Trophoblast cell (in vitro differentiated cells and primary cell): ENCODE data around the gene CRYBG1.

Experiments
- DNase-seq, 2 donors: peaks; one replicate each; pipeline ENCODE4 v3.0.0-alpha.2; 2016
- H2AFZ ChIP-seq: 2 replicates; pipeline ENCODE4 v1.6.1; 2013; ENCODE audit warnings: low read length, moderate library complexity, mild to moderate bottlenecking; ENCODE audit not compliant: insufficient read depth, poor library complexity
- H2AK5ac ChIP-seq: 2 replicates; pipeline ENCODE4 v1.6.1; 2013; ENCODE audit warnings: mild to moderate bottlenecking, low read length
- H2BK120ac ChIP-seq: 2 replicates; pipeline ENCODE4 v1.6.1; 2013; ENCODE audit warnings: low read length, mild to moderate bottlenecking, moderate library complexity; ENCODE audit not compliant: insufficient read depth, poor library complexity
- H2BK12ac ChIP-seq: 2 replicates; pipeline ENCODE4 v1.6.1; 2013; ENCODE audit warnings: mild to moderate bottlenecking, low read length, moderate library complexity
- H2BK5ac ChIP-seq: 2 replicates; pipeline ENCODE4 v1.6.1; 2013; ENCODE audit warnings: low read length, low read depth, moderate library complexity, mild to moderate bottlenecking; ENCODE audit not compliant: poor library complexity
- H3K14ac ChIP-seq: 2 replicates; pipeline ENCODE4 v1.6.1; 2013; ENCODE audit warnings: mild to moderate bottlenecking, low read length
- H3K18ac ChIP-seq: 2 replicates; pipeline ENCODE4 v1.6.1; 2013; ENCODE audit warnings: mild to moderate bottlenecking, low read length
- H3K23ac ChIP-seq: 2 replicates; pipeline ENCODE4 v1.6.1; 2013; ENCODE audit warnings: low read length
- H3K27ac ChIP-seq: 2 replicates; pipeline ENCODE4 v1.5.1; 2013; ENCODE audit warnings: low read depth, mild to moderate bottlenecking, inconsistent platforms, low read length, moderate library complexity
- H3K27me3 ChIP-seq: 2 replicates; pipeline ENCODE4 v1.6.1; 2013; ENCODE audit warnings: inconsistent platforms, mild to moderate bottlenecking, low read length, moderate library complexity; ENCODE audit not compliant: insufficient read depth
- H3K36me3 ChIP-seq, 2 experiments: 1 replicate in 1 of 2; 2 replicates in 1 of 2; pipeline ENCODE4 v1.6.1; 2013; ENCODE audit warnings: low read length in 2 of 2, mild to moderate bottlenecking in 2 of 2, moderate library complexity in 1 of 2; ENCODE audit not compliant: insufficient read depth in 2 of 2, control insufficient read depth in 1 of 2
- H3K4ac ChIP-seq: 2 replicates; pipeline ENCODE4 v1.6.1; 2013; ENCODE audit warnings: low read depth, mild to moderate bottlenecking, low read length, moderate library complexity
- H3K4me1 ChIP-seq, 2 experiments: 1 replicate in 1 of 2; 2 replicates in 1 of 2; pipeline ENCODE4 v1.6.1; 2013; ENCODE audit warnings: low read length in 2 of 2, mild to moderate bottlenecking in 2 of 2, moderate library complexity in 1 of 2; ENCODE audit not compliant: insufficient read depth in 2 of 2, control insufficient read depth in 1 of 2
- H3K4me2 ChIP-seq: 2 replicates; pipeline ENCODE4 v1.6.1; 2013; ENCODE audit warnings: inconsistent platforms, mild to moderate bottlenecking, low read length, moderate library complexity
- H3K4me3 ChIP-seq: 2 replicates; pipeline ENCODE4 v1.5.1; 2013; ENCODE audit warnings: mild to moderate bottlenecking, low read depth, low read length, inconsistent platforms
- H3K79me1 ChIP-seq: one replicate; pipeline ENCODE4 v1.6.1; 2013; ENCODE audit warnings: low read length
- H3K79me2 ChIP-seq: 2 replicates; pipeline ENCODE4 v1.6.1; 2013; ENCODE audit warnings: low read length, mild to moderate bottlenecking; ENCODE audit not compliant: control insufficient read depth, insufficient read depth, poor library complexity
- H3K9ac ChIP-seq: 2 replicates; pipeline ENCODE4 v1.6.1; 2013; ENCODE audit warnings: mild to moderate bottlenecking, low read length
- H3K9me3 ChIP-seq: 2 replicates; pipeline ENCODE4 v1.6.1; 2013; ENCODE audit warnings: low read depth, mild to moderate bottlenecking, control low read depth, inconsistent platforms, low read length; ENCODE audit not compliant: insufficient read depth
- H4K12ac ChIP-seq: 2 replicates; pipeline ENCODE4 v1.6.1; 2013; ENCODE audit warnings: low read depth, mild to moderate bottlenecking, low read length, moderate library complexity
- H4K8ac ChIP-seq: 2 replicates; pipeline ENCODE4 v1.6.1; 2013; ENCODE audit warnings: low read depth, mild to moderate bottlenecking, low read length, moderate library complexity
- H4K91ac ChIP-seq: one replicate; pipeline ENCODE4 v1.6.1; 2013; ENCODE audit warnings: low read depth, mild to moderate bottlenecking, low read length, moderate library complexity
- WGBS: extraction: QIAGEN DNeasy Blood & Tissue Kit; methylation state at CpG from one replicate; pipeline ENCODE4 v1.1.7; 2013; ENCODE audit warnings: missing lambda C conversion rate; ENCODE audit not compliant: insufficient read length, insufficient coverage; ENCODE audit errors: extremely low coverage; 5-methylcytosine and 5-hydroxymethylcytosine counted together

The CRYBG1 gene

DNA sequence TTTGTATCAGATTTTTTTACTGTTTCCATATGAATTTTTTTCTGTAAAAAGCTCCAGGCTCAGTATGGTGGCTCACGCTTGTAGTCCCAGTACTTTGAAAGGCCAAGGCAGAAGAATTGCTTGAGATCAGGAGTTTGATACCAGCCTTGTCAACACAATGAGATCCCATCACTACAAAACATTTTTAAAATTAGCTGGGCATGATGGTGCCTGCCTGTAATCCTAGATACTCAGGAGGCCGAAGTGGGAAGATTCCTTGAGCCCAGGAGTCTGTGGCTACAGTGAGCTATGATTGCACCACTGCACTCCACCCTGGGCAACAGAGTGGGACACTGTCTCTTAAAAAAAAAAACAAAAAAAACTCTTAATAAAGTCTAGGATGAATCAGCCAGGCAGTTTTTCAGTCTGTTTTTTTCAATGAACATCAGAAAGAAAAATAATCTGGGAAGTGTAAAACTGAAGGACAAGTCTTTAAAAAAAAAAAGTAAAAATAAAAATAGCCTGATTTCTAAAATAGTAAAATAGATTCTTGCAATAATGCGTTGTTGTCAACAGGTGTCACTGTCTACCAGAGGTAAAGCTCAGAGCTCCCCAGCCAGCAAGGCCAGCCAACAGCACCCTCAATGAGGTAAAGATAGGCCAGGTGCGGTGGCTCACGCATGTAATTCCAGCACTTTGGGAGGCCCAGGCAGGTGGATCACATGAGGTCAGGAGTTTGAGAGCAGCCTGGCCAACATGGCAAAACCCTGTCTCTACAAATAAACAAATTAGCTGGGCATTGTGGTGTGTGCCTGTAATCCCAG, 25.7 kb upstream of the CRYBG1 start:
- Histone ChIP-seq H4K8ac (no peak overlapping the region), H3K9ac (no peak overlapping the region), H3K18ac (no peak overlapping the region)

DNA sequence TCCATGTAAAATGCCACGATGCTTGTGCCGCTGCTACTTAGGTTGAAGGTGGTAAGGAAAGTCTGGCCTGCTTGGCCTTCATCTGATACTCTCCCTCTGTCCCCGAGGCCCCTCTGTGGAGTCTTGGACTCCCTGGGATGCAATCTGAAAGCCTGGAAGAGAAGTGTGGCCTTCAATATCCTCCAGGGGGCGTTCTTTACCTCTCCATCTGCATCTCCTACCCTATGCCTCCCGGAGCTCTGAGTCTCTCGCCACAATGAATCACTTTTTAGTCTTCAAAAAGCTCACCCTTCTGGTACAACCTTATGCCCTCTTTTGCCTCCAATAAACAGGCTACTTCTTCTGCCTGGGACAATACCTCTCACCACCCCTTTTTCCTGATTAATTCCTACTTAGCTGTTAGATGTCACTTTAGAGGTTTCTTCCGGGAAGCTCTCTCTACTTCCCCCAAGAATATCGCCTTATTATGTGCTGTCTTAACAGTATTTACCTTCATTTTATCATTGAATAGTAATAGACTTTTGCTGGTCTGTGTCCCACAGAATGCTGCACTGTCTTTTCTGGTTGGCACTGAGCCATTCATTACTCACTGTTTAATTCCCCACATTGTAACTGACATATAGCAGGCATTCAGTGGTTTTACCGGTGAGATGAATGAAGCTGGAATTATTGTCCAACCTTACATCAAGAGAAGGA, 21.0 kb upstream of the CRYBG1 start:
- Histone ChIP-seq H3K4me3 (no peak overlapping the region), H3K27ac (no peak overlapping the region), H3K4ac (no peak overlapping the region), H4K8ac (no peak overlapping the region), H2AK5ac (no peak overlapping the region), H3K79me1 (no peaks in the 10 kb centered on the region), H4K91ac (no peak overlapping the region), H2BK12ac (no peak overlapping the region), H3K9me3 (no peaks in the 10 kb centered on the region), H3K18ac (no peak overlapping the region), H3K23ac (no peak overlapping the region), H3K9ac (no peak overlapping the region), H2AFZ (no peak overlapping the region), H4K12ac (no peak overlapping the region), H2BK120ac (no peak overlapping the region), H3K14ac (no peak overlapping the region), H3K4me2 (no peak overlapping the region), H2BK5ac (no peak overlapping the region), H3K27me3 (no peaks in the 10 kb centered on the region), H3K36me3 (no peaks in the 10 kb centered on the region), H3K4me1 (no peaks in the 10 kb centered on the region), H3K79me2 (no peaks in the 10 kb centered on the region)
- WGBS, result no CpG with 5 or more reads among the region's 9 CpGs
- DNase-seq, result peak; percentile 45 to 83

More for the DNA sequence above, 25.7 kb upstream of the CRYBG1 start:
- Histone ChIP-seq H3K14ac (no peak overlapping the region), H3K79me2 (no peaks in the 10 kb centered on the region), H3K4me3 (no peak overlapping the region), H3K9me3 (no peaks in the 10 kb centered on the region), H2BK5ac (no peak overlapping the region), H3K23ac (no peak overlapping the region), H3K36me3 (no peaks in the 10 kb centered on the region), H4K12ac (no peak overlapping the region), H2AK5ac (no peak overlapping the region), H2BK120ac (no peak overlapping the region), H3K4me1 (no peaks in the 10 kb centered on the region), H3K79me1 (no peaks in the 10 kb centered on the region), H3K4ac (no peak overlapping the region), H3K4me2 (no peak overlapping the region), H3K27ac (no peak overlapping the region), H3K27me3 (no peaks in the 10 kb centered on the region), H2AFZ (no peak overlapping the region), H2BK12ac (no peak overlapping the region), H4K91ac (no peak overlapping the region)
- DNase-seq, result peak; percentile 58 to 84
- WGBS, result no CpG with 5 or more reads among the region's 5 CpGs

DNA sequence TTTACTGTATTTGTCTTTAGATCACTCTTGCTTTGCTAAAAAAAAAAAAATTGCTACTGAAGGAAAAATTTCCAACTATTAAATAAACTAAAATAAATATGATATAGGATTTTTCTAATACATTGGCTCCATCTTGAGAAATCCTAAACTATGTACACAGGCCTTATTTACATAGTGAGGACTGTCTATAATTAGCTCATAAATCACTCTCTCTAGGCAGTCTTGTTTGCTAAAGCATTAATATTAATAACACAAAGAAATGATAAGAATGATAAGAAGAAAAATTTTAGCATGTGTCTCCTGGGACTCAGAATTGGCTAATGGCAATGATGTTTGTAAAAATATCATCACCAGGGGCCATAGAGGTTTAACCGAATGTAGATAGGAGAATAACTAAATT, 13.3 kb upstream of the CRYBG1 start:
- Histone ChIP-seq H3K18ac (no peak overlapping the region), H3K14ac (no peak overlapping the region), H4K91ac (no peak overlapping the region), H3K4me1 (no peaks in the 10 kb centered on the region), H3K4me2 (no peak overlapping the region), H3K9ac (no peak overlapping the region), H3K27me3 (no peaks in the 10 kb centered on the region), H4K8ac (no peak overlapping the region), H3K23ac (no peak overlapping the region), H2AFZ (no peak overlapping the region), H3K4me3 (no peak overlapping the region), H3K79me1 (no peaks in the 10 kb centered on the region), H4K12ac (no peak overlapping the region), H3K79me2 (no peaks in the 10 kb centered on the region), H2BK5ac (no peak overlapping the region), H3K9me3 (no peaks in the 10 kb centered on the region), H3K4ac (no peak overlapping the region), H2BK120ac (no peak overlapping the region), H3K27ac (no peak overlapping the region), H3K36me3 (no peaks in the 10 kb centered on the region), H2BK12ac (no peak overlapping the region), H2AK5ac (no peak overlapping the region)
- DNase-seq, result no peak
- WGBS, result no CpG with 5 or more reads among the region's 1 CpG

DNA sequence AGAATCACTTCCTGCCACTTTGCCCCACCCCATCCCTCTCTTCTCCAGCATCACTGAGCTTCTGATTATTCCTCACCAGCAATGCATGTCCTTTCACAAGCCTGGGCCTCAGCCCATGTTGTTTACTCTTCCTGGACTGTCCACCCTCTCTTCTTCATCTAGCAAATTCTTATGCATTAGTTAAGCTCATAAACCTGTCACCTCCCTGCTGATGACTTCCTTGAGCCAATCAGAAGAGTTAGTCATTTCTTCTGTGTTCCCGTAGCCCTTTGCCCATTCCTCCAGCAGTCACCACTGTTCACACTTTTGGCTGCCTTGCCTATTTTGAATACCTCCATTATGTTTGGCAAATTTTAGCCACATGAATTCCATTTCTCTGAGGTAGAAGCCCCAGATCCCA, 4.1 kb upstream of the CRYBG1 start:
- Histone ChIP-seq H3K4ac (no peak overlapping the region), H2BK120ac (no peak overlapping the region), H2AK5ac (no peak overlapping the region), H3K27me3 (peaks cover 8% of the 10 kb centered on the region), H3K36me3 (no peaks in the 10 kb centered on the region), H4K12ac (no peak overlapping the region), H4K8ac (no peak overlapping the region), H3K14ac (no peak overlapping the region), H4K91ac (no peak overlapping the region), H2AFZ (no peak overlapping the region), H3K27ac (no peak overlapping the region), H3K4me1 (peaks cover 3 to 8% of the 10 kb centered on the region in 2 experiments), H3K79me1 (no peaks in the 10 kb centered on the region), H3K18ac (no peak overlapping the region), H2BK12ac (no peak overlapping the region), H3K4me3 (no peak overlapping the region), H3K9me3 (no peaks in the 10 kb centered on the region), H2BK5ac (no peak overlapping the region), H3K79me2 (no peaks in the 10 kb centered on the region), H3K23ac (no peak overlapping the region), H3K9ac (no peak overlapping the region), H3K4me2 (no peak overlapping the region)
- no peak for DNase-seq
- WGBS, result no CpG with 5 or more reads among the region's 1 CpG
